ENCODE data around the gene MUC20.
"Not testable (repeated sequence)": the region's sequence is repeated elsewhere in the genome, so short reads cannot be mapped to it uniquely, and the experiment has no call there.

The MUC20 gene

DNA sequence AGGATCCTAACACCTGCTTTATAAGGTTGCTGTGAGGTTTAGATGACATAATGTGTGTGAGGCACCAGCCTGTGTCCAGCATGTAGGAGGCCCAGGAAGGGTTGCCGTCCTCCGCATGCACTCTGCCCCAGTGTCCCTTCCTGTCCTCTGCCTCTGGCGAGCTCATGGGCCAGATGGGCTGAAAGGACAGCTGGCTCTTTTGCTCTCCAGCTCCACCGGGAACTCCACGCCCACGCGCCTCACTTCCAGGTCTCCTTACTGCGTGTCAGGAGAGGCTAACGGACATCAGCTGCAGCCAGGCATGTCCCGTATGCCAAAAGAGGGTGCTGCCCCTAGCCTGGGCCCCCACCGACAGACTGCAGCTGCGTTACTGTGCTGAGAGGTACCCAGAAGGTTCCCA is 12.2 kb downstream of the MUC20 start:
- TF ChIP-seq, protein P1, sequence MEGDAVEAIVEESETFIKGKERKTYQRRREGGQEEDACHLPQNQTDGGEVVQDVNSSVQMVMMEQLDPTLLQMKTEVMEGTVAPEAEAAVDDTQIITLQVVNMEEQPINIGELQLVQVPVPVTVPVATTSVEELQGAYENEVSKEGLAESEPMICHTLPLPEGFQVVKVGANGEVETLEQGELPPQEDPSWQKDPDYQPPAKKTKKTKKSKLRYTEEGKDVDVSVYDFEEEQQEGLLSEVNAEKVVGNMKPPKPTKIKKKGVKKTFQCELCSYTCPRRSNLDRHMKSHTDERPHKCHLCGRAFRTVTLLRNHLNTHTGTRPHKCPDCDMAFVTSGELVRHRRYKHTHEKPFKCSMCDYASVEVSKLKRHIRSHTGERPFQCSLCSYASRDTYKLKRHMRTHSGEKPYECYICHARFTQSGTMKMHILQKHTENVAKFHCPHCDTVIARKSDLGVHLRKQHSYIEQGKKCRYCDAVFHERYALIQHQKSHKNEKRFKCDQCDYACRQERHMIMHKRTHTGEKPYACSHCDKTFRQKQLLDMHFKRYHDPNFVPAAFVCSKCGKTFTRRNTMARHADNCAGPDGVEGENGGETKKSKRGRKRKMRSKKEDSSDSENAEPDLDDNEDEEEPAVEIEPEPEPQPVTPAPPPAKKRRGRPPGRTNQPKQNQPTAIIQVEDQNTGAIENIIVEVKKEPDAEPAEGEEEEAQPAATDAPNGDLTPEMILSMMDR (IDR thresholded peaks at IDR 0.05): no peak
- Histone ChIP-seq H3K27ac (no peak overlapping the region), H3K4me1 (ENCODE audit: control insufficient read depth in 1 of 2, insufficient read depth in 1 of 2, low read depth in 1 of 2, low read length in 1 of 2) (no peaks in the 10 kb centered on the region), H3K36me3 (no peaks in the 10 kb centered on the region), H3K27me3 (no peaks in the 10 kb centered on the region), H3K9me3 (no peaks in the 10 kb centered on the region), H3K4me3 (ENCODE audit: low read depth in 1 of 2, low read length in 1 of 2) (no peak overlapping the region)

DNA sequence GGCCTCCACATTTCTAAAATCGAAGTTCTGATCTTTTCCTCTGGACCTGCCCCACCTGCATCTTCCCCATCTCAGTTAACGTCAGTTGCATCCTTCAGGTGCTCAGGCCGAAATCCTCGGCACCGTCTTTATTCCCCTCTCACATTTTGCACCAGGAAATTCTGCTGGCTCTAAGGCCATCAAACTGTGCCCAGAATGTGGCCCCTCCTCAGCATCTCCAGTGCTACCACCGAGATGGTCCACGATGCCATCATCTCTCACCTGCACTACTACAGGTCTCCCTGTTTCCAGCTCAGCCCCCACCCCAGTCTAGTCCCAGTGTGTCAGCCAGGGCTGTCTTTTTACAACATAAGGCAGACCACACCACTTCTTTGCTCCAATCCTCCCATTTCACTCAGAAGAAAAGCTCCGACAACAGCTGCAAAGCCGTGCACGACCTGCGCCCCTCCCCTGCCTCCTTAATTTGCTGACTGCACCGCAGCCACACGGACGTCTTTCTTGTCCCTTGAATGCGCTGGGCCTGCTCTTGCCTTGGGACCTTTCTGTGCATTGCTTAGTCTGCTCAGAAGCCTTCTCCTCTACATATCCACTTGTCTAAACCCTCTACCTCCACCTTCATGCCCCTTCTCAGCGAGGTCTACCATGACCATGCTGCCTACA is 14.4 kb downstream of the MUC20 start:
- H3K27me3 ChIP-seq: no peaks in the 10 kb centered on the region
- no peak overlapping the region for H3K4me3 ChIP-seq (ENCODE audit: low read depth in 1 of 2, low read length in 1 of 2)
- no peaks in the 10 kb centered on the region for H3K9me3 ChIP-seq
- no peaks in the 10 kb centered on the region for H3K36me3 ChIP-seq
- TF ChIP-seq, protein P1 (IDR thresholded peaks at IDR 0.05): no peak
- H3K4me1 ChIP-seq (ENCODE audit: control insufficient read depth in 1 of 2, insufficient read depth in 1 of 2, low read depth in 1 of 2, low read length in 1 of 2): no peaks in the 10 kb centered on the region
- no peak overlapping the region for H3K27ac ChIP-seq

DNA sequence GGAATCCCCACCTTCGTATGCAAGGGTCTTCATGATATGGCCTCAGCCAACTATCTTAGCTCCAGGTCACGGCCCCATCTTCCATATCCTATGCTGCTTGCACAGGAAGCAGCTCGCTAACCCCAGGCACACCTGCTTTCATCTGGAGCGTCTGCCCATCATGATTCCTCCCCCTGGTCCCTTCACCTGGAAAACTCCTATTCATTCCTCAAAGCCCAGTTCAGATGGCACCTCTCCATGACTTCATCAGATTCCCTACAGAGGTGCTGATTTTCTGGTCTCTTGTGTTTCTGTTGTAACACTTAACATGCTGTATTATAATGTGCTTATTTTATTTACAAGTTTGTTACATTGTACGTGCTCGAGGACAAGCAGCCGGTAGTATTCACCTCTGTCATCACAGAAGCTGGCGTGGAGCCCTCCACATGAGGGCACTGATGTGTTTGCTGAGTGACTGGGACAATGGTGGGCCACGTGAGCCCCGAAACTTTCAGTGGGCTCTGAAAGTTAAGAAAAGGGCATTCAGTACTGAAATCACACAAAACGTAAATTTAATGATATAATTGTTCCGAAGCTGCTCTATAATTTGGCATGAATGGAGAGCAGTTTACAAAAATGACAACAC is 16.2 kb downstream of the MUC20 start:
- TF ChIP-seq, protein P1 (IDR thresholded peaks at IDR 0.05): no peak

DNA sequence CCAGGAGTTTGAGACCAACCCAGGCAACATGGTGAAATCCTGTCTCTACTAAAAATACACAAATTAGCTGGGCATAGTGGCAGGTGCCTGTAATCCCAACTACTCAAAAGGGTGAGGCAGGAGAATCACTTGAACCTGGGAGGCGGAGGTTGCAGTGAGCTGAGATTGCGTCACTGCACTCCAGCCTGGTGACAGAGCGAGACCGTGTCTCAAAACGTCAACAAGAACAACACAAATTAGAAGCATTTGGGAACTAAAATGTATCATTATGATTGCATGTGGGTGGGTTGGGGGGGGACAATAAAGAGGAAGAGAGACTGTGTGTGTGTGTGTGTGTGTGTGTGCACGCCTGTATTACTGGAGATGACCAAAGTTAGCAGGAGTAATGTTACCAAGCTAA is 17.0 kb downstream of the MUC20 start:
- H3K27ac ChIP-seq; H3K9me3 ChIP-seq; H3K36me3 ChIP-seq; H3K4me3 ChIP-seq (ENCODE audit: low read depth in 1 of 2, low read length in 1 of 2); H3K27me3 ChIP-seq; H3K4me1 ChIP-seq (ENCODE audit: control insufficient read depth in 1 of 2, insufficient read depth in 1 of 2, low read depth in 1 of 2, low read length in 1 of 2): not testable (repeated sequence)

More for the DNA sequence above, 16.2 kb downstream of the MUC20 start:
- Histone ChIP-seq H3K9me3 (no peaks in the 10 kb centered on the region), H3K27ac (no peak overlapping the region), H3K36me3 (no peaks in the 10 kb centered on the region), H3K4me1 (ENCODE audit: control insufficient read depth in 1 of 2, insufficient read depth in 1 of 2, low read depth in 1 of 2, low read length in 1 of 2) (no peaks in the 10 kb centered on the region), H3K27me3 (no peaks in the 10 kb centered on the region), H3K4me3 (ENCODE audit: low read depth in 1 of 2, low read length in 1 of 2) (no peak overlapping the region)

DNA sequence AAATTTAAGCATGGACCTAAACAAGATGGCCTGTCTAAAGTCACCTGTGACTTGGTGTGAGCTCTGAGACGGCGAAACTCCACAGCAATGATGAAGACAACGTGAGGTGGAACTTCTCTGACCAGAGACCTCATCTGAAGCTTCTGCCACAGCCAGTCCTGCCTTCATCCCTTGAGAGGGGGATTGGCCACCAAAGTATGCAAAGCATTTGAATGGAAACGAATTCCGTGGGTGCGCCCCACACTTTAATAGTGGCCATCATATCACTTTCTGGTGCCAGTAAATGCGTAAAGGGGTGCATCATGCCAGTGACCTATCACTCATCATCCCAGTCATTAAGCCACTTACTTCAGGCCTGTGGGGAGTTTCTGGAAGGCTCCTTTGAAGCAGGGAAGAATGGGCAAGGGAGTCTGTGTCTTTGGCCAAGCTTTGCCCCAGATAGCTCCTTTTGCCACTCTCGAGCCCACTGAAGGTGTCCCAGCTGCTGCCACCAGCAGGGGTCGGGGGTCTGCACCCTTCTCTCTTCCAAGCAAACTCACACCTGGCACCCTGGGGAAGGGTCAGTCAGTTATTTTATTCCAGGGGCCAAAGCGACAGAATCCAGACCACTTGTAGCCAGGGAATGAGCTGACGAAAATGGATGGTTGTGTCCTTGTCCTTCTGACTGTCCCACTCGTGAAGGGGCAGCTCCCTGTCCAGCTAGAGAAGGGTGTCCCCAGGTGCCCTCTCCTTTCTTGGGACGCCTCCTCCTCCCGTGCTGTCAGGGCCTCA is 17.7 kb downstream of the MUC20 start:
- Histone ChIP-seq H3K27ac (no peak overlapping the region), H3K9me3 (no peaks in the 10 kb centered on the region), H3K4me3 (ENCODE audit: low read depth in 1 of 2, low read length in 1 of 2) (no peak overlapping the region), H3K4me1 (ENCODE audit: control insufficient read depth in 1 of 2, insufficient read depth in 1 of 2, low read depth in 1 of 2, low read length in 1 of 2) (no peaks in the 10 kb centered on the region), H3K27me3 (no peaks in the 10 kb centered on the region), H3K36me3 (no peaks in the 10 kb centered on the region)
- TF ChIP-seq, protein P1 (IDR thresholded peaks at IDR 0.05): no peak

Data from neutrophil (primary cell).